Keratinocyte (primary cell): ENCODE results near the gene NDOR1.

ENCODE experiments used
- EZH2 ChIP-seq: IDR thresholded peaks from one replicate; pipeline ENCODE4 v1.6.1; 2012; ENCODE audit warnings: inconsistent platforms, mild to moderate bottlenecking, low read length, moderate library complexity
- TF ChIP-seq, protein P1 (sequence below), 3 experiments: IDR thresholded peaks in 1 of 3; conservative IDR thresholded peaks in 1 of 3; optimal IDR thresholded peaks in 1 of 3; 2 replicates in 2 of 3; 3 replicates in 1 of 3; pipeline versions ENCODE3 to v1.5.1; 2011; ENCODE audit warnings: low read length in 3 of 3, mild to moderate bottlenecking in 3 of 3, moderate library complexity in 2 of 3, control low read depth in 1 of 3, inconsistent platforms in 1 of 3; ENCODE audit not compliant: insufficient read depth in 2 of 3; ENCODE audit errors: extremely low read depth in 1 of 3

DNA sequence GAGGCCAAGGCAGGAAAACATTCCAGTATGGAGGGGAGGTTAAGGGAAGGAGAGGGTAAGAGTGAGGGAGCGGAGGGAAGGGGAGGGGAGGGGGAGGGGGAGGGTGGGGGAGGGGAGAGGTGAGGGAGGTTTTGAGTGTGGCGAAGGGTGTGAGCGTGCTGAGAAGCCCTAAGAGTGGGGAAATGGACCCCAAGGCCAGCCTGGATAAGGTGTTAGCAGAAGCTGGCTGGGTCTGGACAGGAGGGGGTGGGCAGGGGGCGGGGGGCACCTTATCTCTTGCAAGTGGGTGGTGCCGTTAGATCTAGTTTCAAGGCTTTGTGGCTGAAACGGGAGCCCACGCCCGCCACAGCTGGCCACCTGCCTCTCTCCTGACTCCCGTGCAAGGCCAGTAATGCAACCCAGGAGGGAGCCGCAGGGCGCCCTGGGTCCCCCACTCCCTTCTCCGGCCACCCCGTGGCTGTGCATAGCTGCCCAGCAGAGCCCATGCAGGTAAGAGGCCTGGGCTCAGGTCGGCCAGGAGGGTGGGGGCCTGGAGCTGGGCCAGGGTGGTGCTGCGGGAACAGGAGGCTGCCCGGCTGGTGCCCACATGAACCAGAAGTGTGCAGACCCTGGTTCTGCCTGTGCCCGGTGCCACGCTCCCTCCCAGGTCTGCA, 22.5 kb downstream of the NDOR1 start:
- TF ChIP-seq, protein P1, sequence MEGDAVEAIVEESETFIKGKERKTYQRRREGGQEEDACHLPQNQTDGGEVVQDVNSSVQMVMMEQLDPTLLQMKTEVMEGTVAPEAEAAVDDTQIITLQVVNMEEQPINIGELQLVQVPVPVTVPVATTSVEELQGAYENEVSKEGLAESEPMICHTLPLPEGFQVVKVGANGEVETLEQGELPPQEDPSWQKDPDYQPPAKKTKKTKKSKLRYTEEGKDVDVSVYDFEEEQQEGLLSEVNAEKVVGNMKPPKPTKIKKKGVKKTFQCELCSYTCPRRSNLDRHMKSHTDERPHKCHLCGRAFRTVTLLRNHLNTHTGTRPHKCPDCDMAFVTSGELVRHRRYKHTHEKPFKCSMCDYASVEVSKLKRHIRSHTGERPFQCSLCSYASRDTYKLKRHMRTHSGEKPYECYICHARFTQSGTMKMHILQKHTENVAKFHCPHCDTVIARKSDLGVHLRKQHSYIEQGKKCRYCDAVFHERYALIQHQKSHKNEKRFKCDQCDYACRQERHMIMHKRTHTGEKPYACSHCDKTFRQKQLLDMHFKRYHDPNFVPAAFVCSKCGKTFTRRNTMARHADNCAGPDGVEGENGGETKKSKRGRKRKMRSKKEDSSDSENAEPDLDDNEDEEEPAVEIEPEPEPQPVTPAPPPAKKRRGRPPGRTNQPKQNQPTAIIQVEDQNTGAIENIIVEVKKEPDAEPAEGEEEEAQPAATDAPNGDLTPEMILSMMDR (optimal IDR thresholded peaks at IDR 0.05 in 1 of 3, IDR thresholded peaks at IDR 0.05 in 1 of 3, conservative IDR thresholded peaks at IDR 0.05 in 1 of 3; ENCODE audit: extremely low read depth in 1 of 3, insufficient read depth in 2 of 3, low read length in 3 of 3), result no peak
- TF ChIP-seq EZH2, result no peak
